Tibial nerve (tissue), 3 donors: ENCODE results near the gene LRP4.

ENCODE experiments used
- CTCF ChIP-seq, 5 experiments: fragments of 200-600 bp in 3 of 5; fragments of 450-650 bp in 2 of 5; sonication (generic) in 3 of 5; IDR thresholded peaks; one replicate each; pipeline ENCODE4 v1.5.1; 2016 to 2019; ENCODE audit warnings: antibody characterized with exemption in 5 of 5, mild to moderate bottlenecking in 3 of 5, moderate library complexity in 2 of 5
- POLR2A ChIP-seq, 2 donors: fragments of 450-650 bp; IDR thresholded peaks; one replicate each; pipeline ENCODE4 v1.6.1; 2017; ENCODE audit warnings: antibody characterized with exemption in 2 of 2, mild to moderate bottlenecking in 2 of 2, moderate library complexity in 2 of 2

- TF ChIP-seq POLR2A (IDR thresholded peaks at IDR 0.05) = no peak
- TF ChIP-seq CTCF (IDR thresholded peaks at IDR 0.05) = no peak
These were observed 59.3 kb downstream of the LRP4 start for GRCh38 chr11:46858920-46859546.
